Subcutaneous adipose tissue (tissue), 4 donors: ENCODE results near the gene THSD7A. TPM values are rescaled to one million over a fixed set of nuclear protein-coding genes. Genes with fewer than 3 reads are reported as not detected.

ENCODE experiments used
- total RNA-seq, 4 donors: library from RNA; depleted of rRNA; stranded (reverse); fragments of >200 nt; gene quantifications; one replicate each; pipeline ENCODE4 v1.1.0, GENCODE V29; 2016
- TF ChIP-seq, protein P1 (sequence below): fragments of 450-650 bp; IDR thresholded peaks from one replicate; pipeline ENCODE4 v1.5.1; 2016; ENCODE audit warnings: low read depth, mild to moderate bottlenecking, control low read depth, antibody characterized with exemption, moderate library complexity

The THSD7A gene
- total RNA-seq, 4 donors from 2014 or later = 2.0 to 11.1 (median 7.4) TPM

DNA sequence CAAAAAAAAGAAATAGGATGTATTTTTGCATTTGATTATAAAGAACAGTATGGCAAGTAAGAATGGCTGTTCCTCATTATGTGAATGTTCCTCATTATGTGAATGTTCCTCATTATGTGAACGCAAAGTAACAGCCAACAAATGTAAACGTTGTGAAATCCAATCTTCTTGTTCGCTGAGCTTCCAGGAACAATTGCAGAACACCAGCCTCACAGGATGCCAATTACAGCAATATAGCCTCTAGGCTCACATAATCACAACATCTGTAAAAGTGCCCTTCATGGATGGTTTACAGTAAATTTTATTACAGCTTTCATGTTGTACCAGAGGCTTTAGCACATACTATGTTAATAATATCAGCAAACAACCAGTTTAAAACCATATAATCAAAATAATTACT lies 71.6 kb downstream of the THSD7A start:
- TF ChIP-seq, protein P1, sequence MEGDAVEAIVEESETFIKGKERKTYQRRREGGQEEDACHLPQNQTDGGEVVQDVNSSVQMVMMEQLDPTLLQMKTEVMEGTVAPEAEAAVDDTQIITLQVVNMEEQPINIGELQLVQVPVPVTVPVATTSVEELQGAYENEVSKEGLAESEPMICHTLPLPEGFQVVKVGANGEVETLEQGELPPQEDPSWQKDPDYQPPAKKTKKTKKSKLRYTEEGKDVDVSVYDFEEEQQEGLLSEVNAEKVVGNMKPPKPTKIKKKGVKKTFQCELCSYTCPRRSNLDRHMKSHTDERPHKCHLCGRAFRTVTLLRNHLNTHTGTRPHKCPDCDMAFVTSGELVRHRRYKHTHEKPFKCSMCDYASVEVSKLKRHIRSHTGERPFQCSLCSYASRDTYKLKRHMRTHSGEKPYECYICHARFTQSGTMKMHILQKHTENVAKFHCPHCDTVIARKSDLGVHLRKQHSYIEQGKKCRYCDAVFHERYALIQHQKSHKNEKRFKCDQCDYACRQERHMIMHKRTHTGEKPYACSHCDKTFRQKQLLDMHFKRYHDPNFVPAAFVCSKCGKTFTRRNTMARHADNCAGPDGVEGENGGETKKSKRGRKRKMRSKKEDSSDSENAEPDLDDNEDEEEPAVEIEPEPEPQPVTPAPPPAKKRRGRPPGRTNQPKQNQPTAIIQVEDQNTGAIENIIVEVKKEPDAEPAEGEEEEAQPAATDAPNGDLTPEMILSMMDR = no peak

- TF ChIP-seq, protein P1 = no peak
Observed at GRCh38 chr7:11758627-11759111, 73.3 kb downstream of the THSD7A start.

DNA sequence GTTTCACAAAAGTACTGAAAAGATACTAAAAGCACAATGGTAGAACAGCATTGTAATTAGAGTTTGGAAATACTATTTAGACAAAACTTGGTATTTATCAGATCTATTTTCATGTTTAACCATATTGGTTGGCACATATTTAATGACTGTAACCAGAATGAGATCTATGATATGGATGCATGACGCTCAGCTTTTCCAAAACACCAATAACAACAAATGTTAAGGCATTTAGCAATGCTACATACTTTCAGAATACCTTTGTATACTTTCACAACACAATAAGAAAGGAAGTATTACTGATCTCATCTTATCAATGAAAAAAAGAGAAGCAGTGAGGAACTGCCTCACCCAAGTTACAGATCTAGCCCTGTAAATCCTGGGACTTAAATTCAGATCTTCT lies 74.8 kb downstream of the THSD7A start:
- TF ChIP-seq, protein P1 = no peak

GRCh38 chr7:11754933-11755332 lies 77.1 kb downstream of the THSD7A start:
- TF ChIP-seq, protein P1 = no peak

- TF ChIP-seq, protein P1 = no peak
Observed at GRCh38 chr7:11754123-11754522, 77.9 kb downstream of the THSD7A start.

GRCh38 chr7:11753433-11753832 lies 78.6 kb downstream of the THSD7A start:
- TF ChIP-seq, protein P1 = no peak

- TF ChIP-seq, protein P1 = no peak
Observed at GRCh38 chr7:11751807-11752389, 80.1 kb downstream of the THSD7A start.
